GM23338 (cell line): ENCODE measurements around the gene UST. TPM values are rescaled to one million over a fixed set of nuclear protein-coding genes. Genes with fewer than 3 reads are reported as not detected.
"Not testable (repeated sequence)": the region's sequence is repeated elsewhere in the genome, so short reads cannot be mapped to it uniquely, and the experiment has no call there.

Experiments used
- ATAC-seq: fragments of 200-7000 bp; cut with Tn5 transposase; 3 replicates; pipeline ENCODE4 v1.9.1; 2020
- DNase-seq: peaks from one replicate; pipeline ENCODE4 v3.0.0-alpha.2; 2015; ENCODE audit warnings: low spot score
- H2AFZ ChIP-seq: fragments of 200-600 bp; sonication (generic); 2 replicates; pipeline ENCODE4 v1.8.0; 2016; ENCODE audit warnings: antibody characterized with exemption, mild to moderate bottlenecking, moderate library complexity
- H3F3A ChIP-seq: fragments of 200-600 bp; sonication (generic); replicated peaks from 2 replicates; pipeline ENCODE4 v1.8.0; 2017; ENCODE audit warnings: antibody characterized with exemption, mixed run types, low read depth
- H3K27ac ChIP-seq: fragments of 200-600 bp; sonication (generic); 2 replicates; pipeline ENCODE4 v1.6.1; 2016; ENCODE audit warnings: low read depth
- H3K27me3 ChIP-seq: fragments of 200-600 bp; sonication (generic); 2 replicates; pipeline ENCODE4 v1.8.0; 2016; ENCODE audit warnings: mild to moderate bottlenecking, mixed run types, moderate library complexity; ENCODE audit not compliant: insufficient read depth
- H3K36me3 ChIP-seq: fragments of 200-600 bp; sonication (generic); 2 replicates; pipeline ENCODE4 v1.8.0; 2016; ENCODE audit warnings: mild to moderate bottlenecking; ENCODE audit not compliant: insufficient read depth
- H3K4me1 ChIP-seq: fragments of 200-600 bp; sonication (generic); 2 replicates; pipeline ENCODE4 v1.8.0; 2016; ENCODE audit warnings: mild to moderate bottlenecking, moderate library complexity; ENCODE audit not compliant: insufficient read depth
- H3K4me2 ChIP-seq: fragments of 200-600 bp; sonication (generic); 2 replicates; pipeline ENCODE4 v1.7.1; 2017; ENCODE audit warnings: mixed run types
- H3K4me3 ChIP-seq: fragments of 200-600 bp; sonication (generic); 2 replicates; pipeline ENCODE4 v1.6.1; 2016; ENCODE audit warnings: mixed run types
- H3K79me2 ChIP-seq: fragments of 200-600 bp; sonication (generic); replicated peaks from 2 replicates; pipeline ENCODE4 v1.8.0; 2017; ENCODE audit warnings: mild to moderate bottlenecking; ENCODE audit not compliant: insufficient read depth
- H3K9me2 ChIP-seq: fragments of 200-600 bp; sonication (generic); 2 replicates; pipeline ENCODE4 v1.8.0; 2017; ENCODE audit not compliant: insufficient read depth
- H4K20me1 ChIP-seq: fragments of 200-600 bp; sonication (generic); replicated peaks from 2 replicates; pipeline ENCODE4 v1.8.0; 2017; ENCODE audit warnings: mild to moderate bottlenecking; ENCODE audit not compliant: insufficient read depth
- H3K27ac Mint-ChIP-seq: 2 replicates; pipeline ENCODE4 v1.8.0; 2020; ENCODE audit warnings: inconsistent platforms, mild to moderate bottlenecking, moderate library complexity, mixed read lengths
- H3K27me3 Mint-ChIP-seq: 3 replicates; pipeline ENCODE4 v1.8.0; 2022; ENCODE audit warnings: low read depth, mild to moderate bottlenecking, moderate library complexity, mixed read lengths, inconsistent platforms; ENCODE audit not compliant: insufficient read depth, poor library complexity
- H3K36me3 Mint-ChIP-seq: 3 replicates; pipeline ENCODE4 v1.8.0; 2021; ENCODE audit warnings: low read depth, mild to moderate bottlenecking, inconsistent platforms, moderate library complexity, mixed read lengths
- H3K4me1 Mint-ChIP-seq: 3 replicates; pipeline ENCODE4 v1.8.0; 2020; ENCODE audit warnings: mild to moderate bottlenecking, inconsistent platforms, mixed read lengths
- H3K4me3 Mint-ChIP-seq: 3 replicates; pipeline ENCODE4 v1.8.0; 2021; ENCODE audit warnings: moderate library complexity, mild to moderate bottlenecking, inconsistent platforms, mixed read lengths
- H3K9me3 Mint-ChIP-seq: 3 replicates; pipeline ENCODE4 v1.8.0; 2020; ENCODE audit warnings: moderate library complexity, mild to moderate bottlenecking, inconsistent platforms, mixed read lengths
- CTCF ChIP-seq, 2 experiments: fragments of 200-600 bp in 1 of 2; sonication (generic) in 1 of 2; conservative IDR thresholded peaks; 2 replicates each; pipeline versions ENCODE4 v1.5.1 to v1.6.1; 2016 to 2017; ENCODE audit warnings: antibody characterized with exemption in 2 of 2, low read depth in 2 of 2, mild to moderate bottlenecking in 2 of 2, moderate library complexity in 1 of 2
- ETS1 ChIP-seq: IDR thresholded peaks from 2 replicates; pipeline ENCODE4 v1.6.1; 2016; ENCODE audit warnings: antibody characterized with exemption
- EZH2 ChIP-seq: fragments of 200-600 bp; sonication (generic); IDR thresholded peaks from one replicate; pipeline ENCODE4 v1.8.0; 2017; ENCODE audit warnings: antibody characterized with exemption, mild to moderate bottlenecking, low read depth; ENCODE audit not compliant: unreplicated experiment
- POLR2AphosphoS5 ChIP-seq: IDR thresholded peaks from 2 replicates; pipeline ENCODE4 v1.6.1; 2016; ENCODE audit warnings: antibody characterized with exemption, low read depth
- polyA plus RNA-seq: library from polyadenylated mRNA; unstranded; fragments of >200 nt; fragmentation: Nextera tagmentation; extraction: Ambion mirVana; gene quantifications from 2 replicates; pipeline ENCODE4 v1.2.1, GENCODE V29; 2016
- total RNA-seq: library from RNA; depleted of rRNA; stranded (reverse); fragments of >200 nt; shearing (Covaris generic); gene quantifications from 2 replicates; pipeline ENCODE4 v1.2.3, GENCODE V29; 2014

The UST gene
- total and polyA plus RNA-seq, 2 experiments from 2014 or later, result 12.6 to 33.0 TPM

GRCh38 chr6:148857798-148858390 is 111.1 kb downstream of the UST start (continued):
- TF ChIP-seq CTCF (conservative IDR thresholded peaks at IDR 0.05; ENCODE audit: low read depth in 2 of 2) (no peak), ETS1 (no peak), EZH2 (no peak)

GRCh38 chr6:148864132-148864531 is 117.3 kb downstream of the UST start:
- Mint-ChIP-seq H3K9me3 (peaks cover 14% of the 10 kb centered on the region), H3K4me1 (peaks cover 70% of the 10 kb centered on the region), H3K4me3 (0 out of 3 replicates have a peak overlapping the region, but pooled peaks have one; percentile 25)
- H3K79me2 ChIP-seq, result peaks cover 99% of the 10 kb centered on the region
- H4K20me1 ChIP-seq, result peaks cover 15% of the 10 kb centered on the region
- H3K27me3 Mint-ChIP-seq, H3F3A ChIP-seq, H3K27ac ChIP-seq, H3K9me2 ChIP-seq, ATAC-seq, H2AFZ ChIP-seq, H3K27ac Mint-ChIP-seq, H3K36me3 Mint-ChIP-seq, H3K36me3 ChIP-seq, H3K27me3 ChIP-seq: not testable (repeated sequence)
- DNase-seq, result peak; percentile 27
- peak overlapping the region; percentile 36; the same call in 1 of the 2 replicates for H3K4me3 ChIP-seq
- H3K4me1 ChIP-seq, result peaks cover 53% of the 10 kb centered on the region
- H3K4me2 ChIP-seq, result peak overlapping the region; percentile 67

- Histone ChIP-seq H3K36me3 (no peaks in the 10 kb centered on the region), H3K79me2 (peaks cover 99% of the 10 kb centered on the region), H3K4me1 (peaks cover 58% of the 10 kb centered on the region), H4K20me1 (peaks cover 15% of the 10 kb centered on the region), H2AFZ (no peak overlapping the region), H3F3A (no peaks in the 10 kb centered on the region), H3K4me3 (no peak overlapping the region; the same call in 1 of the 2 replicates), H3K4me2 (peak overlapping the region; percentile 67; the same call in 1 of the 2 replicates), H3K27ac (peak overlapping the region; percentile 30; the same call in 1 of the 2 replicates), H3K9me2 (no peaks in the 10 kb centered on the region), H3K27me3 (no peaks in the 10 kb centered on the region)
- H3K4me3 Mint-ChIP-seq, result no peak overlapping the region
- peaks cover 7% of the 10 kb centered on the region for H3K27me3 Mint-ChIP-seq
- ATAC-seq (no peak), DNase-seq (no peak)
- peaks cover 75% of the 10 kb centered on the region for H3K4me1 Mint-ChIP-seq
- no peak for TF ChIP-seq POLR2AphosphoS5
- peaks cover 10% of the 10 kb centered on the region; the same call in 2 of the 3 replicates for H3K36me3 Mint-ChIP-seq
- peaks cover 11% of the 10 kb centered on the region for H3K9me3 Mint-ChIP-seq
- H3K27ac Mint-ChIP-seq, result no peak overlapping the region
These were observed 118.1 kb downstream of the UST start for GRCh38 chr6:148864941-148865340.
